Natural killer cell (primary cell): ENCODE measurements around the gene ZNF486. TPM values are rescaled to one million over a fixed set of nuclear protein-coding genes. Genes with fewer than 3 reads are reported as not detected.
"Not testable (repeated sequence)": the region's sequence is repeated elsewhere in the genome, so short reads cannot be mapped to it uniquely, and the experiment has no call there.

Experiments
- ATAC-seq, 3 donors: fragments of 150-1000 bp in 2 of 3; fragments of 200-7000 bp in 1 of 3; cut with Tn5 transposase; 1 replicate in 1 of 3; 2 replicates in 2 of 3; pipeline ENCODE4 v1.10.0; 2021; ENCODE audit warnings: mild to moderate bottlenecking in 2 of 3, moderate library complexity in 2 of 3
- DNase-seq, 2 donors: peaks; one replicate each; pipeline versions ENCODE4 v3.0.0 to v3.0.0-alpha.2; 2013 to 2021; ENCODE audit warnings: mixed read lengths in 1 of 2
- H3K27ac ChIP-seq: one replicate; pipeline ENCODE4 v1.5.1; 2013; ENCODE audit warnings: mild to moderate bottlenecking, low read length
- H3K27me3 ChIP-seq: one replicate; pipeline ENCODE4 v1.6.1; 2013; ENCODE audit warnings: low read length; ENCODE audit not compliant: control insufficient read depth, insufficient read depth
- H3K36me3 ChIP-seq: one replicate; pipeline ENCODE4 v1.6.1; 2013; ENCODE audit warnings: low read length; ENCODE audit not compliant: control insufficient read depth, insufficient read depth
- H3K4me1 ChIP-seq: one replicate; pipeline ENCODE4 v1.6.1; 2013; ENCODE audit warnings: low read length; ENCODE audit not compliant: control insufficient read depth, insufficient read depth
- H3K4me3 ChIP-seq: one replicate; pipeline ENCODE4 v1.5.1; 2013; ENCODE audit warnings: low read length
- H3K9me3 ChIP-seq: one replicate; pipeline ENCODE4 v1.6.1; 2013; ENCODE audit warnings: low read length; ENCODE audit not compliant: control insufficient read depth, insufficient read depth
- H3K27ac Mint-ChIP-seq, 2 donors: one replicate each; pipeline ENCODE4 v1.8.0; 2022; ENCODE audit warnings: mild to moderate bottlenecking in 2 of 2, mixed read lengths in 2 of 2, moderate library complexity in 1 of 2
- H3K27me3 Mint-ChIP-seq, 2 donors: one replicate each; pipeline ENCODE4 v1.8.0; 2022; ENCODE audit warnings: low read depth in 2 of 2, mixed read lengths in 2 of 2
- H3K36me3 Mint-ChIP-seq: one replicate; pipeline ENCODE4 v1.8.0; 2022; ENCODE audit warnings: mixed read lengths
- H3K4me1 Mint-ChIP-seq, 2 donors: one replicate each; pipeline ENCODE4 v1.8.0; 2022; ENCODE audit warnings: mixed read lengths in 2 of 2
- H3K4me3 Mint-ChIP-seq: one replicate; pipeline ENCODE4 v1.8.0; 2022; ENCODE audit warnings: mild to moderate bottlenecking, moderate library complexity, mixed read lengths
- H3K9me3 Mint-ChIP-seq, 2 donors: one replicate each; pipeline ENCODE4 v1.8.0; 2022; ENCODE audit warnings: mixed read lengths in 2 of 2
- CTCF ChIP-seq: fragments of 200-600 bp; IDR thresholded peaks from one replicate; pipeline ENCODE4 v1.8.0; 2022; ENCODE audit warnings: antibody characterized with exemption
- WGBS: methylation state at CpG from one replicate; pipeline ENCODE4 v1.1.7; 2013; ENCODE audit warnings: missing lambda C conversion rate; ENCODE audit not compliant: insufficient coverage; 5-methylcytosine and 5-hydroxymethylcytosine counted together
- intact Hi-C: fragments of 100-400 bp; cut with micrococcal nuclease; formaldehyde crosslinking; loops from one replicate; pipeline ENCODE4 v1.14.2; 2022
- total RNA-seq, 4 donors: library from RNA; stranded (reverse); fragments of 120-200 nt in 1 of 4; gene quantifications; one replicate each; pipeline versions ENCODE4 v1.2.3 to v1.2.4, GENCODE V29; 2013 to 2022

The ZNF486 gene
- total RNA-seq, 3 donors from 2014 or later (not counting 1 experiment from before 2014, with no cell fraction given): 3.4 to 6.8 (median 4.8) TPM

- H3K9me3 ChIP-seq: no peaks in the 10 kb centered on the region
- no peak overlapping the region for H3K27ac ChIP-seq
- no peaks in the 10 kb centered on the region for H3K36me3 Mint-ChIP-seq
- TF ChIP-seq CTCF: no peak
- no peaks in the 10 kb centered on the region for H3K9me3 Mint-ChIP-seq
- no peak overlapping the region for H3K4me3 ChIP-seq
- no peak overlapping the region for H3K4me3 Mint-ChIP-seq
- no peaks in the 10 kb centered on the region for H3K27me3 Mint-ChIP-seq
- peaks cover 11% of the 10 kb centered on the region for H3K4me1 ChIP-seq
- intact Hi-C loops: no loop called here
- peaks cover 9 to 12% of the 10 kb centered on the region in 2 donors for H3K4me1 Mint-ChIP-seq
- ATAC-seq (no peak), DNase-seq (no peak)
- 94% methylated on average over 4 of the region's 4 CpGs for WGBS
- peak overlapping the region; percentile 60 to 78 for H3K27ac Mint-ChIP-seq
- H3K27me3 ChIP-seq: no peaks in the 10 kb centered on the region
- H3K36me3 ChIP-seq: no peaks in the 10 kb centered on the region
Observed at GRCh38 chr19:20243629-20244028, 76.6 kb downstream of the ZNF486 start.

GRCh38 chr19:20244356-20244755 is 77.3 kb downstream of the ZNF486 start:
- H3K27ac ChIP-seq: no peak overlapping the region

GRCh38 chr19:20245309-20245708 is 78.3 kb downstream of the ZNF486 start:
- H3K27me3 ChIP-seq: no peaks in the 10 kb centered on the region
- intact Hi-C loops: no loop called here
- TF ChIP-seq CTCF: no peak
- no peaks in the 10 kb centered on the region for H3K9me3 ChIP-seq
- H3K27ac ChIP-seq: no peak overlapping the region
- peaks cover 10% of the 10 kb centered on the region for H3K4me1 ChIP-seq
- peak overlapping the region in 1 of 2 donors; percentile 78 for H3K27ac Mint-ChIP-seq
- DNase-seq: no peak
- no peaks in the 10 kb centered on the region for H3K27me3 Mint-ChIP-seq
- H3K9me3 Mint-ChIP-seq: no peaks in the 10 kb centered on the region
- no peaks in the 10 kb centered on the region for H3K36me3 Mint-ChIP-seq
- no peak for ATAC-seq
- no peak overlapping the region for H3K4me3 Mint-ChIP-seq
- H3K36me3 ChIP-seq: no peaks in the 10 kb centered on the region
- no peak overlapping the region for H3K4me3 ChIP-seq
- H3K4me1 Mint-ChIP-seq: peaks cover 9 to 12% of the 10 kb centered on the region in 2 donors

More at GRCh38 chr19:20244356-20244755, 77.3 kb downstream of the ZNF486 start:
- H3K27ac Mint-ChIP-seq: peak overlapping the region; percentile 60 to 78
- DNase-seq: peak in 1 of 2 donors; percentile 59
- no peak overlapping the region for H3K4me3 ChIP-seq
- H3K9me3 ChIP-seq: no peaks in the 10 kb centered on the region
- no peaks in the 10 kb centered on the region for H3K36me3 Mint-ChIP-seq
- no peaks in the 10 kb centered on the region for H3K36me3 ChIP-seq
- 58% methylated on average over 3 of the region's 3 CpGs for WGBS
- H3K4me1 ChIP-seq: peaks cover 10% of the 10 kb centered on the region
- H3K27me3 ChIP-seq: no peaks in the 10 kb centered on the region
- no peak for TF ChIP-seq CTCF
- peak; percentile 77 to 97 (median 94) for ATAC-seq
- no peaks in the 10 kb centered on the region for H3K9me3 Mint-ChIP-seq
- peaks cover 9 to 12% of the 10 kb centered on the region in 2 donors for H3K4me1 Mint-ChIP-seq
- intact Hi-C loops: no loop called here
- peak overlapping the region; percentile 49 for H3K4me3 Mint-ChIP-seq
- no peaks in the 10 kb centered on the region for H3K27me3 Mint-ChIP-seq

- intact Hi-C loops: no loop called here
- no peak overlapping the region for H3K27ac Mint-ChIP-seq
- no peaks in the 10 kb centered on the region for H3K27me3 Mint-ChIP-seq
- WGBS: 83% methylated on average over 9 of the region's 10 CpGs
- ATAC-seq (no peak), DNase-seq (peak in 1 of 2 donors; percentile 52)
- no peak overlapping the region for H3K4me3 Mint-ChIP-seq
- peaks cover 10% of the 10 kb centered on the region for H3K4me1 ChIP-seq
- no peaks in the 10 kb centered on the region for H3K27me3 ChIP-seq
- H3K4me3 ChIP-seq: no peak overlapping the region
- H3K9me3 ChIP-seq: no peaks in the 10 kb centered on the region
- no peaks in the 10 kb centered on the region for H3K9me3 Mint-ChIP-seq
- H3K36me3 ChIP-seq: no peaks in the 10 kb centered on the region
- peaks cover 9 to 12% of the 10 kb centered on the region in 2 donors for H3K4me1 Mint-ChIP-seq
- H3K36me3 Mint-ChIP-seq: no peaks in the 10 kb centered on the region
- no peak overlapping the region for H3K27ac ChIP-seq
- no peak for TF ChIP-seq CTCF
Observed at GRCh38 chr19:20247016-20247683, 80.1 kb downstream of the ZNF486 start.

- H3K27me3 Mint-ChIP-seq, H3K27me3 ChIP-seq, H3K27ac ChIP-seq, DNase-seq, H3K4me3 Mint-ChIP-seq, intact Hi-C loops, H3K4me3 ChIP-seq, H3K9me3 ChIP-seq, ATAC-seq, H3K9me3 Mint-ChIP-seq, H3K36me3 ChIP-seq, H3K36me3 Mint-ChIP-seq, H3K27ac Mint-ChIP-seq: not testable (repeated sequence)
- WGBS: 73% methylated on average over 2 of the region's 2 CpGs
- peaks cover 10% of the 10 kb centered on the region for H3K4me1 ChIP-seq
- peaks cover 9 to 12% of the 10 kb centered on the region in 2 donors for H3K4me1 Mint-ChIP-seq
Observed at GRCh38 chr19:20248258-20248657, 81.2 kb downstream of the ZNF486 start.
